HG02852 (cell line): ENCODE results near the gene SLC37A1.

ENCODE experiments used
- ATAC-seq: cut with Tn5 transposase; IDR thresholded peaks from one replicate; pipeline ENCODE4 v1.9.1; 2021; ENCODE audit warnings: mild to moderate bottlenecking, moderate library complexity; ENCODE audit not compliant: unreplicated experiment

Gene SLC37A1

DNA sequence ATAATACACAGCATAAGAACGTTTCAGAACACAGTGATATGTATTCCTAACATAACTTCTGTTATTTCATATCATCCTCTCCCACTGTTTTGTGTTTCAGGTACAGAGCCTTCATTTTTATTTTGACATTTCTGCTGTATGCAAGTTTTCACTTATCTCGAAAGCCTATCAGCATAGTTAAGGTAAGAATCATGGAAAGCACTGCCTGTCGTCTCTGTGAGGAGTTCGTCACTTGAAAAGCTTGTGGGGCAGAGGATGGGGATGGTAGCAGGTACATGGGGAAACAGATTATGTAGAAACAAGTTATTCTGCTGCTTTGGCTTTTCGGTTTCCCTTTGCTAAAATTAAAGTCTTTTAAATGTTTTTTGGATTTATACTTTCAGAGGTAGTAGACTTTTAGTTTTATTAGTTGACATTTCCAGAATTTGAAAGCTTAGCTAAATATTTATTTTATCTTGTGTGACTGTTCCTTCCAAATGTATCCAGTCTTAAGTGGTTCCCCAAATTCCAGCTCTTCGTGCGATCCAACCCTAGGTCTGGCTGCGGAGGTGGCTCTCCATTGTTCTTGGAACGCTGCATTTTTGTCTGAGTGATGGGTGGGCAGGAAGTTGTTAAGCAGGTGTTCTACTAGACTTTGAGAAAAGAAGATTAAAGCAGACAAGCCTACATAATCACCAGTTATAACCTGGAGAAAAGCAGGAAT, 12.2 kb downstream of the SLC37A1 start:
- ATAC-seq: no peak

DNA sequence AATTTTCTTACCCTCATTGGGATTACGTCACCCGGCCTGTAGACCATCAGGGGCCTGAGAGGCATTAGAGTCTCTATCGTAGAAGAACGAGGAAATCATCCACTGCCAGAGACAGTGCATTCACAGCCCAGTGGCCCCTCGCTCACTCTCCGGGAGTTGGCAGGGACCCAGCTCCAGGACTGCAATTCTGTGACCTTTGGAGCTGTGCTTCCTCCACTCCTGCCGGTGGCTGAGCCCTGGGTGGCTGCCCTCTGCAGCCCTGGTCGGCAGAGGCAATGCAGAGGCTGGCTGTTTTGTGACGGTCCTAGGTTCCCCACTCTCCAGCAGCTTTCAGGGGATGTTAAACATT, 12.7 kb downstream of the SLC37A1 start:
- no peak for ATAC-seq

DNA sequence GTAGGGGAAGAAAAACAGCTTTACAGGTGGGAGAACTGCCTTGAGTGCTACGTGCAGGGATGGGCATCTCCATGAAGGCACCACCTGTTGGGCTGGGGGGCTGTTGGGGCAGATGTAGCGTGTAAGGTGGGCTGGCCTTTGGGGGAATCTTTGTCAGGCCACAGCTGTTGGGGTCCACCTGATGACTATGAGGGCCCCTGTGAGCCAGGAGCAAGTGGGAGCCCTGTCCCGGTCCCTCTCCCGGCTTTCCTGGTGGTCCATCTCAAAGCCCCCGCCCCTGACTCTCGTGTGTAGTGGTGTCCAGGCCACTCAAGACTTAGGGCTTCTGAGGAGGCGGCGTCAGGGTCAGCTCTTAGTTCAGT, 13.5 kb downstream of the SLC37A1 start:
- ATAC-seq: no peak

DNA sequence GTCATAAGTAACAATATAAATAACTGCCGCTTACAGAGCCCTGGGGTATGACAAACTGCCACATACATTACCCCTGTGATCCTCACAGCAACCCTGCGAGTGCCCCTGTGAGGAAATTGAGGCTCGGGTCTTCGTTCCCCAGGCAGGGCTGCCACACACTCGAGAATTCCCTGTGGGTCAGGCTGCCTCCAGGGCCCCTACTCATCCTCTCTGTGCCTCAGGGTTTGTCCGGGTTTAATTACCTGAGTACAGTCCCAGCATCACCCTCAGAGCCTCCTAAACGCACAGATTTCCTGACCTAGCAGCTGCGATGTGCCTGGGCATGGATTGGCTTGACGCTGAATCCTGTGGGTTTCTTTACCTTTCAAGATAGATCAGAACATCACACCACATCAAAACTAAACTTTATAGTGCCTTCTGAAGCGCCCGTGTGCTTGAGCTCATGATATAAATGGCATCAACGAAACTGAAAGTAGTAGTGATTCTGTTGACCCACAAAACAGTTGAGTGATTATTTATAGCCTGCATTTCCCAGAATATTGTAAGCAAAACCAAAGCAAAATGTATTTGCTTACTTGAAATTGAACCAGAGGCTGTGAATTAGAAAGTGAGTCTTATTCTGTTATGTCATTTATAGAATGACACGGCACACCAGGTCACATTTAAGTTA, 14.0 kb downstream of the SLC37A1 start:
- peak; percentile 34 for ATAC-seq

DNA sequence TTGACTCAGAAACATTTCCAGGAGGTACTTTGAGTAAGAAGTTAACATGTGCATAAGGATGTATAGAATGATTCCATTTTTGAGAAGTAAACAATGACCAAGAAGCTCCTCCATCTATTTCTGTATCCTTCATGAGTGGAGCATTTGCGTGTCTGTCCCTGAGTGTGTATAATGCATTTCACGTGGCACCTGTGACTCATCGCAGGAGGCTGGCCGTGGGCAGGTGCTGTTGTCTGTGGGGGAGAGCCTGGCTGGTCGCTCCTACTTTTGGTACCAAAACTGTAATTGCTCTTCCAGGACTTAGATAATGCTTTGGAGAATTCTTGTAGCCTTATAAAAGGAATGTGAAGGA, 16.5 kb downstream of the SLC37A1 start:
- ATAC-seq: no peak

DNA sequence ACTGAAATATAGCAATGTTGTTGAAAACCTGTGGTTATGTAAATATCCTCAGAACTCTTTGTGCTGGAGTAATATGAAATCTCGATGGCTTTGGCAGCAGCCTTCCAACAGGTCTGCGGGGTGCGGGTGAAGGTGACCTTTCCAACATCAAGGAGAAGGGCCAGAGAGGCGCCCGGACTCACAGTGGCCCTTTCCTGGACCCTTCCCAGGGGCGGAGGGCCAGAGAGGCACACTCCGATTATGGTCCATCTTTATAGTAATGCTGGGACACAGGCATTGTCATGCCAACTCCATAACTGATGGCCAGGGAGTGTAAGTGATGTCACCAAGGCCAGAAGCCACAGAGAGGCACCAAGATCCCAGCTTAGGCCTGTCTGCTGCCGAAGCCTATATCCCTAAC, 18.1 kb downstream of the SLC37A1 start:
- no peak for ATAC-seq

DNA sequence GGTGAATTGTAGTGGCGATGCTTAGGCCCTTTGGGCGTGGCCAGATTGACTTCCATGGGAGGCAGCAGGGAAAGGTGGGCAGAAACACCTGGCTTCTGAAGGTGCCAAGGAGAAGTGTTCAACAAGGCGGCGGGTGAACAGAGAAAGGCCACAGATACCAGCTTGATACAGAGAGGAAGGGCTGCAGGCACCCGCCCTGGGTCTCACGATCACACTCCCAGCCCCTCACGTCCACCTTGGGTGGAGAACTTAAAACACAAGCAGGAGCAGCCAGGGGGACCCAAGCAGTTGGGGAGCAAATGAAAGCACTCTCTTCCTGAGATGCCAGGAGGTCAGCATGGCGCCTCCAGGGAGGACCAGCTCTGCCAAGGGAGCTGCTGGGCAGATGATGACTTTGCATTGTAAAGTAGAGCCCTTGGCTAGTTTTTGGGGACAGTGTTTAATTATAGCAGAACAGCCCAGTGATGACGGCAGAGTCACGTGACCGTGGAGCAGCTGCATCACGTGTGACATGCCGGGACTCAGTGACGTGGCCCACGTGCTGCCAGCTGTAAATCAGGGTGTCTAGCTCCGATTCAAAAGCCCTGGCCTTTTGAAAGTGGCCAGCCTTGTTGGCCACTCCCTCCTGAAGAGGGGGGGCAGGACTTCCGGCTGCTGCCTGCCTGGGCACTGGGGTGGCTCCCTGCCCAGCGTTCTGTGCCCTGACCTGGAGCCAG, 19.0 kb downstream of the SLC37A1 start:
- no peak for ATAC-seq

DNA sequence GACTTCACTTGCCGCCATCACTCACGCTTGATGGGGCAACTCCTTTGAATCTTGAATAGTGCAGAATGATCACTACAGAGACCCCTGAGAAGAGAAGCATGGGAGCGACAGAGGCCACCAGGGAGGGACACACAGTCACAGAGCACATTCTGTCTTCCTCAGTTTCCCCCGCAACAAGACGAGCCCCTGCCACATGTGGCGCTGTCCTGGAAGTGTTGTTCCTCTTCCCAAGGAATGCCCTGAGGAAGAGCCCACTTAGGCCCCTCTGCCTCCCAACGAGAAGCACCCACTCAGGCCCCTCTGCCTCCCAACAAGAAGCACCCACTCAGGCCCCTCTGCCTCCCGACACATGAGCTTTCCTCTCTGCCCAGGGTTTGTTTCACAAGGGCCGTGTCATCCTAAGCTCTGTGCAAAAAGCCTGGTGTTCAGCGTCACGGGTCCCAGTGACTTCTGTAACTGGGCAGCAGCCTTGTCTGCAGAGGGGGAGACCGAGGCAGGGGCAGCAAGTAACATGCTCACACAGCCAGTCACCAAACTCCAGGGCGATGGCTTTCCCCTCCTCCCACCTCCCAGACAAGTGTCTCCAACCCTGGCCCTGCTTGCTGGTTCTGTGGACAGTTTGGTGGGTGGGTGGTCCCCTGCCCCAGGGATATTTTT, 19.8 kb downstream of the SLC37A1 start:
- ATAC-seq: no peak

DNA sequence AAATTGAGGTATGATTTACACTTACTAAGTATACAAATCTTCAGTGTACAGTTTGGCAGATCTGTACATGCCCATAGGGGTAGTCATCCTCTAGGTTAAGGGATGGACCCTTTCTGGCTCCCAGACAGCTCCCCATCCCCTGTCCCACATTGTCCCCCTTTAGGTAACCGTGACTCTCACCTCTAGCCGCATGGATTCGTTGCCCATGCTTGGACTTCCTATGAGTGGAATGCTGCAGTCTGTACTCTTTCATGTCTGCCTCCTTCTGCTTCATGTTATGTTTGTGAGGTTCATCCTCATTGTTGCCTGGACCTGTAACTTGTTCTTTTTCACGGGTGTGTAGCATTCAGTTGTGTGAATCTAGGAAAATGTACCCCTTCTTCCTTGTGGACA, 20.3 kb downstream of the SLC37A1 start:
- no peak for ATAC-seq

DNA sequence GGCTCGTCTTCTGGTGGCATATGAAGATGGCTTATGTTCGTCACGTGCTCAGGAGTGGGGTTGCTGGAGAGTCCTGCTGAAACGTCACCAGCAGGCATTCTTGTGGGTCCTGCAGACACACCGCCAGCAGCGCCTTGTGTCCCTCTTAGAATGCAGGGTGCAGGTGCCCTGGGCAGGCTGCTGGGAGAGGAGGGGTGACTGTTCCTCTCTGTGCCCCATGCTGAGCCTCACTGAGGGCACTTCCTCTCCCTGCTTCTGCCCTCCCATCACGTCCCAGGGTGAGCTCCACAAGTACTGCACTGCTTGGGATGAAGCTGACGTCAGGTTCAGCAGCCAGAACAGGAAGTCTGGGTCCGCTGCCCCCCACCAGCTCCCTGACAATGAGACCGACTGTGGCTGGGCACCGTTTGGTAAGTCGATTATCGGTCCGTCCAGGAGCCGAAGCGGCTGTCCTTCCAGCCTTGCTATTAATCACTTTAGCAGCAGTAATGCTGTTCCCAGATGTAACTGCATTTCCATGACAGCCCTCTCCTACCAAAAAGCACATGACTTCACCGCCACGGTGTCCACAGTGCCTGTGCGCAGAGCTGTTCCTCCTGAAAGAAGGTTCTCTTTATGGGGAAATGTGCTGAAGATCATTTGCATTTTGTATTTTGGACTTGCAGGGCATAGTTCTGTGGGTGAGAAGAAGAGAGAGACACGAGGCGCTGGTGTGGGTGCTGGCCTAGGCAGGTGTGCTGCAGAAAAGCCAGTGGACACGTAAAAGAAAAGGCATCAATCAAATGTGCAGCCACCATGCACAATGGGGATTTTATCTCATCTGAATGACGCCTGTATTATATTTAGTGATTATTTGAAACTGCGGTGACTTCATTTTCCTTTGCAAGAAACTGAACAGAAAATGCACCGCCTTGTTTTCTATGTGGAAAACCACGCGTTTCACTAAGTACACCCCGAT, 21.0 kb downstream of the SLC37A1 start:
- ATAC-seq: peak; percentile 45

DNA sequence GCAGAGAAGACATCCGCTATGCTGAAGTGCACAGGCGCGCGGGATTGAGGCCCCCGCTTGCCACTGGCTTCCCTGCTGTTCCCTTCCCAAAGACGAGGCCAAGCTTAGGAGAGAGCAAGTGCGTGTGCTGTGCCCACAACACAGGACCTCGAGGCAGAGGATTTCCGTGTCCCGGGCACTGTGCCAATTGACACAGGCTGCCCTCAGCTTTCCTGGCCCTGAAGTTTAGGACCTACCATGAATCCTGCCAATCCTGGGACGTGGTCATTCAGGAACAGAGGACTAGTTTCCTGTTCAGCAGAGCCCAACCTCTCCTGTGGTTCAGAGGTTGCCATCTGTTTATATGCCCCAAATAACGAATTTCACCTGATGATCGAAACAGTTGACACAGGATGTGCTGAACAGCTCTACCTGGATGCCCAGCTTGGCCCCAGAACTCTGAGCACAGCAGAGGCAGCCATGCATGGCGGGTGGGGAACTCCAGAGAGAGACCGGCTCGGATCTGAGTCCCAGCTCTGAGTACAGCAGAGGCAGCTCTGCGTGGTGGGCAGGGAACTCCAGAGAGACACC, 22.0 kb downstream of the SLC37A1 start:
- ATAC-seq: peak; percentile 43

DNA sequence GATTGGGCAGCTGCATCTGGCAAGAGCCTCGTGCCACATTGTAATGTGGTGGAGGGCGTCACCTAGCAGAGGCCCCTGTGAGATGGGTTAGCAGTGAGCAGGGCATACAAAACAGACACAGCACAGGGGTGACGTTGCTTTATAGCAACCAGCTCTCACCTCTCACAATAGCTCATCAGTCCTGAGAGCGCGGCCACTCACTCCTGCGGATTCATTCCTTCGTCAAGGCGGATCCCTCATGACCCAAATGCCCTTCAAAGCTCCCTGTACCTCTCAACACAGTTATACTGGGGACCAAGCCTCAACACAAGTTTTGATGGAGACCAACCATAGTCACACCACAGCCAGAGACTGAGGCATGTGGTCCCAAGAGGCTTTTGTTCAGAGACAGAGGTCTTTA, 22.9 kb downstream of the SLC37A1 start:
- ATAC-seq: no peak

DNA sequence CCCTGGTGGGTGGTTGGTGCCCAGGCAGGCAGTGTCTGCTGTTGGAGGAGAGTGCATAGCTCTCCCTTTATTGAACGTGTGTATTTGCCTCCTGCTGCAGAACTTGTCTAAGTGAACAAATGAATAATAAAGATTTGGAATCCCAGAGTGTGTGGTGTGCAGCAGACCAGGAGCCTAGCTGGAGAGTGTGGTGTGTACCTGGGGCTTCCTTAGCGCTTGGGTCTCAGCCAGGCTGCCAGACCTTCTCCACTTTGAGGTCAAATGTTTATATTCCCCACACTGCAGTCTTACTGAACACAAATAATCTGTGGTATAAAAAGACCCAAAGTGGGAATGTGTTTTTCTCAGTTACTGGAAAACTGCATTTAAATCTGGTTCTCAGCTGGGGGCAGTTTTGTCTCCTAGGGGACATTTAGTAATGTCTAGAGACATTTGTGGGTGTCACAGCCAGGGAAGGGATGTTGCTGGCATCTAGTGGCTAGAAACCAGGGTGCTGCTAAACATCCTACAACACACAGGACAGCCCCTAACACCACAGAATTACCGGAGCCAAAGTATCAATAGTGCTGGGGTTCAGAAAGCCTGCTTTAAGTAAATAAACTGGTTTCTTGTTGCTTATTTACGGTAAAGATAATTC, 23.6 kb downstream of the SLC37A1 start:
- no peak for ATAC-seq

DNA sequence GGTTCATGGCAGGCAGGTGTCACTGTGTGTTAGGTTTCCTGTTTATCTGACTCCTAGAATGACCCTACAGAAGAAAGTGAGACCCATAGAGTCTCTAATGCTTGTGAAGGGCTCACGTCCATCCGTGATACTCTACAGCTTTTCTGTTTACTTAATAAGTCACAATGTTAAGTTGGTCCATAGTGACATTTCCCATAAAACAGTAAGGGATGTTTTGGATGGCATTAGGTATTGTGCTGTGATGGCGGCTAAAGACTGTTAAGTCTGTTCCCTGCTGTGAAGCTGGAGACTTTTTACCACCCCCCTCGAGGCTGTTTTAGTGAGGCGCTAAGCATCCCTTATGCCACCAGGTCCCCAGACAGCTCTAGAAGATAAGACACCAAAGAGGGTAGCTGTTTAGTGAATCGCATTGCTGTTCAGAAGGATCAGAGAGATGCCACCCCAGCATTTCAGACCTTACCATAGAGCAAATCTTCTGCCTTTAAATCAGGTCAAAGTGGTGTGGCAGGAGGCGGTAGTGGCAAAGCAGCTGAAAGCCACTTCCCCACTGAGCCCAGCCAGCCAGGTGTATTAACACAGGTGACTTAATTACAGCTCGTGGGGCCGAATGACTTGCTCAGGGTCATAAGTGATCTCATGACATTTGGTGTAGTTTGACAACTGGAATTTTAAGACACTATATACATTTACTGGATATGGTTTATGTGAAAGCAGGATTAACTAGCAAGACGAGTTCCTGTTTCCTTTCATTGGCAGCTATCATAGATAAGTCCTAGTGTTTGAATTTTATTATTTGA, 25.0 kb downstream of the SLC37A1 start:
- ATAC-seq: no peak

DNA sequence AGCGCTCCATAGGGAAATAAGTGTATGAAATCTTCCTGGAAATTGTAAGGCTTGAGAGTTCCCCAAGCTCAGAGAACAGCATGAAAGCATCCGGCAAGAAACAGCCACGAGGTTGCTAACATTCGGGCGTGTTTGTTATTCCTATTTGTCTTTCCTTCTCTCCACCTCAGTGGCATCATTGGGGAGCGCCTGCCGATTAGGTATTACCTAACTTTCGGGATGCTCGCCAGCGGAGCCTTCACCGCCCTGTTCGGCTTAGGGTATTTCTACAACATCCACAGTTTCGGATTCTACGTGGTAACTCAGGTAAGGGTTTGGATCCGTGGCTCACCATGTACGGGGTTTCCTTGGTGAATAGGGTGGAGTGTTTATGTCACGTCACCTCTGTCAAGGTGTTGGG, 25.7 kb downstream of the SLC37A1 start:
- ATAC-seq: no peak

DNA sequence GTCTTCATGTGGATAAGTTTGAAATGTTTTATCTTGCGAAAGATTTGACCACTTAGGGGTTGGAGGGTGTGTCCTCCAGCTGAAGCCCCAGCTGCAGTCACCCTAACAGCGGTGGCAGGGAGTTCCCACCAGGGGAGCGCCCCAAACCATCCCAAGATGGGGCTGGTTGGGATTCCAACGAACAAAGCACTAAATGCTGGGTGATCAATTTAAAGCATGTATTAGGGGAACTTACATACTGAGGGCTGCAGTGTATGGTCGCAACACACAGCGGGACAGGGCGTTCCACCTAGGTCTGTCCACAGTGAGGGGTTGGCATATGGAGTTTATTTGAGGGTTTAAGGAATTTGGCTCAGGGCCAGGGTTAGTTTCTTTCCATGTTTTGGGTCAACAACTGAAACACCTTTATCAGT, 26.3 kb downstream of the SLC37A1 start:
- no peak for ATAC-seq

DNA sequence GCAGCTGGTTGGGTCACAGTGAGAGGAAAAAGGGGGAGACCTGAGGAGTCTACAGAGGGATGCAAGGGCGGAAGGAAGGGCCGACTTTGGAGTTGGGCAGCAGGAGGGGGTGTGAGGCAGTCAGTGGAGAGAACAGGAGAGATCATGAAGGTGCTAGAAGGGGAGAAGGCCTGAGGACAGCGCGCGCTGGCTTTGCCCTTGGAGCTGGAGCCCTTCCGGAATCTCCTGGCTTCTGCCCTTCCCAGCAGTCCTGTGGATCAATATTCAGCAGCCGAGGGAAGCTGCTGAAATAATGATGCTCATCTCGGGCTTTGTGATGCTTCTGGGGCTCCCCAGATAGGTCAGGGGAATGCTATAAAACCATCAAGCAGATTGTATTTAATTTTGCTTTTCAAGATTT, 26.7 kb downstream of the SLC37A1 start:
- ATAC-seq: no peak

DNA sequence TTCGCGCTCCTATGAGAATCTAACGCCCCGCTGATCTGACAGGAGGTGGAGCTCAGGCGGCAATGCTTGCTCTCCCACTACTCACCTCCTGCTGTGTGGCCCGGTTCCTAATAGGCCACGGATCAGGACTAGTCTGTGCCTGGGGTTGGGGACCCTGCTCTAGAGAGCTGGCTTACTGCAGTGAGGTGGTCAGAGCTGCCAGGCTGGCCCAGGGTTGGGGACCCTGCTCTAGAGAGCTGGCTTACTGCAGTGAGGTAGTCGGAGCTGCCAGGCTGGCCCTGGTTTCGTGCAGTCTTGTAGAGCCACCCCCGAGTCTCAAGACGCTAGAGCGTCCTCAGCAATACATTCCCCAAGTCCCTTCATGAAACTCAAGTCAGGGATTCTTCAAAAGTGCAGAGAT, 27.5 kb downstream of the SLC37A1 start:
- ATAC-seq: no peak

DNA sequence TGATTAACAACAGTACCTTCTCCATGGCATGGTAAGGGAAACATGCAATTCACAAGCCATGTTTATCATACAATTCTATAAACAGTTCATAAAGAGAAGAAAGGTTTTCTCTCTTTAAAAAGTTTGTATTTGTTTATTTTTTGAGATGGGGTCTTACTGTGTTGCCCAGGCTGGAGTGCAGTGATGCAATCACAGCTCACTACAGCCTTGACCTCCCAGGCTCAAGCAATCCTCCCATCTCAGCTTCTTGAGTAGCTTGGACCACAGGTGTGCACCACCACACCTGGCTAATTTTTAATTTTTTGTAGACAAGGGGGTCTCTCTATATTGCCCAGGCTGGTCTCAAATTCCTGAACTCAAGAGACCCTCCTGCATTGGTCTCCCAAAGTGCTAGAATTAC, 28.0 kb downstream of the SLC37A1 start:
- no peak for ATAC-seq
